GM21526 (cell line): ENCODE data around the gene ADARB2.

Experiments used
- ATAC-seq: cut with Tn5 transposase; IDR thresholded peaks from one replicate; pipeline ENCODE4 v1.9.1; 2021; ENCODE audit warnings: moderate library complexity; ENCODE audit not compliant: unreplicated experiment, low FRiP score

The ADARB2 gene

DNA sequence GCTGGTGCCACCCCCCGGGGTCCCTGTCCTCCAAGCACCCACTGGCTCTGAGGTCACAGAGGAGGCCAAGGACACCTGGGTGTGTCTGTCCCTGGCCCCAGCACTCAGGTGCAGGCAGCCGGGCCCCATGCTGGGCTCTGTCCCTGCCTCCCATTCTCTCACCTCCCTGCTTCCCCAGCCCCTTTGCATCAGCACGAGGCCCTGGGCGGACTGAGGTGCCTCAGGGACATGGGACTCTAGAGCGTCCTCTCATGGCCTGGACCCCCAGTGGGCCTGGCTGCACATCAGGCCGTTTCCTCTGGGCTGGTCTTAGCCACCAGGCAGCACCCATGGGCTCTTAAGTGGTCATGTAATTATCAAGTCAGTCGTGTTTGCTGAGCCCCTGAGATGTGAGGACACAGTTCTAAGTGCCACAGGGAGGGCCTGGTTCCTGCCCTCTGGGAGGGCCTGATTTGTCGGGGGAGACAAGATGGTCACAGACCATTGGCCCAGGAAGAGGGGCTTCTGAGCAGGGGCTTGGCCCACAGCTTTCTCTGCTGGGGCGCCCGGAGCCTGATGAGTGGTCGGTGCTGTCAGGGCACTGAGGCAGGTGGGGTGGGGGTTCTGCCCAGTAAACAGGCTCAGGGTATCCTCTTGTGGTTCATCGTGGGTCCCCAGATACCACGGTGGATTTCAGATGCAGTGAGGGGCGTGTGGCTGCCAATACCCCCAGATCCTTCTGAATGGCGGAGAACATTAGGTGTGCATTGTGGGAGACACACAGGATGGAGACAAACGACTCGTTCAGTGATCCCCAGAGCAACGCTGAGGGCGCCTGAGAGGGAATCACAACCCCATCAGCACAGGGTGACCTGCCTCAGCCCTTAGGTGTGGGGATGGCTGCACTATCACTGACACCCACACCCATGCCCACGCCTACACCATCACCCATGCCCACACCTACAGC is 528.7 kb downstream of the ADARB2 start:
- ATAC-seq: no peak

DNA sequence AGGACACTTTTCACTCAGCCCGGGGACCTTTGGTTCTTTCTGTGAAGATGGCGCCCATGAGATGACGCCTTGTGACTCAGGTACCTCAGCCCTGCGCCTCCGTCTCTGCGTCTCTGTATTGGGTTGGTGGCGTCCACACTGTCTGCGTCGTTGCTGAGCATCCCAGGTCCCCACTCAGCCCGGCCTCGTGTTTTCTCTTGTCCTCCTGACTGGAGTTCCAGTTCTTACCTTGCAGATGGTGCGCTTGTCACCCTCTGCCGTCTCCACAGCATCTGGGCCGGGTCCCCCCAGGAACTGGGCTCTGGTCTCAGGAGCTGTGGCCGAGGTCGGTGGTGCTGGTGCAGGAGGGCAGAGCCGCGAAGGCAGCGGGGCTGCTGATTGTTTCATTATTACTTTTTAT is 530.7 kb downstream of the ADARB2 start:
- ATAC-seq: no peak

DNA sequence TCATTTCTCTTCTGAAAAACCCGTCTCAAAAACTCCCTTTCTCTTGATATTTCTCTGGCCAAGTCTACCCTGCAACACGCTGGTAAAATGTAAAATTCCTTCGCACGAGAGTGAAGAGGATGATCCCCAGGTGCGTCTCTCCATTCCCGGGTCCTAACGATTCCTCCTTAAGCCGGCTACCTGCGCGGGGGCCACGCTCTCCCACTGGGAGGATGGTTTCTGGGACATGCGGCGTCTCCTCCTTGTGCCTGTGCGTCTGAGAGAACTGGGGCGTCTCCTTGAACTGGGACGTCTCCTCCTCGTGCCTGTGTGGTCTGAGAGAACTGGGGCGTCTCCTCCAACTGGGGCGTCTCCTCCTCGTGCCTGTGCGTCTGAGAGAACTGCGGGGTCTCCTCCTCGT is 531.2 kb downstream of the ADARB2 start:
- ATAC-seq: no peak

- ATAC-seq: no peak
Observed at GRCh38 chr10:1205450-1206030, 531.8 kb downstream of the ADARB2 start.

GRCh38 chr10:1204434-1205326 is 532.6 kb downstream of the ADARB2 start:
- ATAC-seq: no peak

DNA sequence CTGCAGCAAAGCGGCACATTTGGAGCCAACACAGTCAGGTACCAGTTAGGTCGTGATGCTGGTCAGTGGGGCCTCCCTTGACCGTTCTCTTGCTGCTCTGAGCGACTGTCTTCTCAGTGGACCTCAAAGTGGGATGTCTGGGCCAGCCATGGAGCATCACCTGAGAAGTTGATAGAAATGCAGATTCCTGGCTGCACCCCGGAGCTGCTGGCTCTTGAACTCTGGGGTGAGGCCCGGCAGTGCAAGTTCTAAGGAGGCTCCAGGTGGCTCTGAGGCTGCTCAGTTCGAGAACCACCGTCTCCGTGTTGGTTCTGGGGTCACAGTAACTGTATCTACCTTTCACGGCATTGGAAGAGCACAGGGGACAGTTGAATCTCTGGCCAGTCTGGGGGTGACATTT is 533.6 kb downstream of the ADARB2 start:
- ATAC-seq: no peak

GRCh38 chr10:1203216-1203615 is 534.1 kb downstream of the ADARB2 start:
- no peak for ATAC-seq

DNA sequence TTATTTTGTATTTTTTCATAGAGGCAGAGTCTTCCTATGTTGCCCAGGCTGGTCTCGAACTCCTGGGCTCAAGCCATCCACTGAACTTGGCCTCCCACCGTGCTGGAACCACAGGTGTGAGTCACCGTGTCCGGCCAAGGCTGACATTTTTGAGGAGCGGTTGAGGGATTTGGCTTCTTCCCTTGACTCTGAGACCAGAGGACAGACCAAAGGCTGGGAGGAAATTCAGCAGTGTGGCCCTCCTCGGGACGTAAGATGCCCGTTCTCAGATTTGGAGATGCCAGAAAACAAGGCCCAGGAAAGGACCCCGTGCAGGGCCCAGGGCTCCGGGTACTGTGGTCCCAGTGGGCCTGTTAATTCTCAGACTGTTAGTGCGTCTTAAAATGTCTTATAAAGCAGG is 535.0 kb downstream of the ADARB2 start:
- ATAC-seq: no peak

GRCh38 chr10:1200866-1201807 is 536.2 kb downstream of the ADARB2 start:
- no peak for ATAC-seq

DNA sequence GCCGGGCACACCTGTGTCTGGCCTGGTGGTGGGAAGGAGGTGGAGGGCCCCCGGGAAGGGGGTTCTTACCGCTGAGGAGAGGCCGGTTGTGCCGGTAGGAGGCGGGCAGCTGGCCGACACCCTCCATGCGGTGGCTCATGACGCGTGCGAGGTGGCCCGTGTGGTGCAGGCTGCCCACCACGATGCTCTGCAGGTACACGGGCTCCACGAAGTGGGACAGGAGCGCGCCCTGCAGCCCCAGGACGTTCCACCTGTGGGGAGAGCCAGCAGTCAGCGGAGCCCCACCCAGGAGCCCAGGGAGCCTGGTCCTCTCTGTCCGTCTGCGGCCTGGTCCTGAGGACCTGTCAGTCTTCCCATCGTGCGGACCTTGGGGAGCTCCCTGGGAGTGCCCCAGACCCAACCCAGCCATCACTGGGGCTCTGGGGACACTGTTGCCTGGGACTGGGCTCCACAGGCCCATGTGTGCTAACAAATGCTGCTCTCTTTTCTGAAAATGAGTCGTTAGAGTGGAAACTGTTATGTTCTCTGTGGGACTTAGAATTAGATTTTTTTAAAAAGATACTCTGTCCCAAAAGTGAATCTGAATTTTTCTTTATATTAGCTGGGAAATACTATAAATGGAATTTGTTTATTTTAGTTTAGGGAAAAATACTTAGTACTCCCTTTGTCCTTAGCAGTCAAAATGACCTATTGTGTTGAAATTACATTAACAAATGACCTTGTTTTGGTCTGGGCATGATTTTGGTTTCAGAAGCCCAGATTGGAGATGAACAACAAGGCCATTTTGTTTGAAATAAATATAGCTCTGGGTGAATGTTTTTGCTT is 537.2 kb downstream of the ADARB2 start:
- ATAC-seq: no peak

- no peak for ATAC-seq
Observed at GRCh38 chr10:1199345-1199673, 538.0 kb downstream of the ADARB2 start.

DNA sequence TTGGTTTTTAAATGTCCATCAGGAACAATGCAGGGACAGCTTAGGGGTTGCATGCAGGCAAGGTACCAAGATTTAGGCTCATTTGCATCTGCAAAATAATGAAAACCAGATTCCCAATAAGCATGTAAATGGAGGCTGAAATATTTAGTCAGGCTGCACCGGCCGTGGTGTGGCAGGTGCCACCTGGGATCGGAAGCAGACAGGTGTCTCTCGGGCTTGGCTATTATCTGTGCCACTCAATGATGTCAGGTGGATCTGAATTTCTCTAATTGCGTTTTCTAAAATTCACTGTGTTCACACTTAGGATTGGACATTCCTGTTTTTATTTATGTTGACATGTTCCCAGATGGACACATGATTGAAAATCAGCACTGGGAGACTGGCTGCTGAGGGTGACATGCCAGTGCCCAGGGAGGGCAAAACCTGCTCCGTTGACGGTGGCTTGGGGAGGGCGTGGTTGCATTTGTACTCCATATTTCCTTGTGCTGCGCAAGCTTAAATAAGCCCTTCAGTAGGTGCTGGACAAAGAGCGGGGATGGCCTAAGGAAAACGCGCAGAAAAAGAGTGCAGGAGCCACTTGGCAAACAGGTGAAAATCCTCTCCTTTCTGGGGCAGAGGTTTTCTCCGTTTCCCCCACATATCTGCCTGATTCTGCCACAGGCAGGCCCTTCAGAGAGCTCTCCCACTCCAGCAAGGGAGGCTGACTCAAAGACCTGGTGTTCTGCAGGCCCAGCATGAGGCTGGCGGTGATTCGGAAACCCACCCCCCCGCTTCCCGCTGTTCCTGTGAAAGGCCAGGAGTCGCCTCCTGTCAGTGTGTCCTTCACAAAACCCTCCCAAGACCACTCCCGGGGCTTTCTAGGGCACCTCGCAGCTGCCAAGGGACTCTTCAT is 538.6 kb downstream of the ADARB2 start:
- no peak for ATAC-seq

GRCh38 chr10:1197384-1197783 is 539.9 kb downstream of the ADARB2 start:
- no peak for ATAC-seq

GRCh38 chr10:1196656-1197055 is 540.7 kb downstream of the ADARB2 start:
- ATAC-seq: no peak

DNA sequence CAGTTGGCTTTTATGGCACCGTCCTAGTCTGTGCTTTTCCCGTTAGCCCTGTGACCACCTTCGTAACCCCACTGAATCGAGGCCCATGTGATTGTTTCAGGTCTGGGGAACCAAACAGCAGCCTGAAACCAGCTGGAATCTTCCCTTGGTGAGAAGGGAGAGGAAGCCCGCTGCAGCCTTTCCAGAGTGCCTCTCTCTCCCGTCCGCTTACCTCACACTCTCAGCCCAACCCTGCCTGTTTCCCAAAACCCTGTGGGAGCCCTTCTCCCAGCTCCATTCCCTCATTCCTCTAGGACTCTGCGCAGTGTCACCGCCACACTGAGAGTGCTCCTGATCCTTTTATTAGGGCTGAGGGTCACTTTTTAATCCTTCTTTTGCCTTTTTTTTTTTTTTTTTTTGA is 541.5 kb downstream of the ADARB2 start:
- ATAC-seq: no peak

DNA sequence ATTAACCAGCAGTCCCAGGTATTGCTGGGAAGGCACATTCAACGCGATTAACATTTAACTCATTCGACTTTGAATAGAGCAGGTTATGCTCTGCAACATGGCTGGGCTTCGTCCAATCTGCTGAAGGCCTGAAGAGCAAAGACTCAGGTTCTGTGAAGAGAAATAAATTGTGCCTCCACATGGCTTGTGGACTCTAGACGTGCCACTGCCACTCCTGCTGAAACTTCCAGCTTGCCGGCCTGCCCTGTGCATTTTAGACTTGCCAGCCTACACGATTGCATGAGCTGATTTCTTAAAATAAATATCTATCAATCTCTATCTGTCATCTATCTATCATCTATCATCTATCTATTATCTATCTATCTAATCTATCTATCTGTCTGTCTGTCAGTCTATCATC is 543.2 kb downstream of the ADARB2 start:
- ATAC-seq: no peak

DNA sequence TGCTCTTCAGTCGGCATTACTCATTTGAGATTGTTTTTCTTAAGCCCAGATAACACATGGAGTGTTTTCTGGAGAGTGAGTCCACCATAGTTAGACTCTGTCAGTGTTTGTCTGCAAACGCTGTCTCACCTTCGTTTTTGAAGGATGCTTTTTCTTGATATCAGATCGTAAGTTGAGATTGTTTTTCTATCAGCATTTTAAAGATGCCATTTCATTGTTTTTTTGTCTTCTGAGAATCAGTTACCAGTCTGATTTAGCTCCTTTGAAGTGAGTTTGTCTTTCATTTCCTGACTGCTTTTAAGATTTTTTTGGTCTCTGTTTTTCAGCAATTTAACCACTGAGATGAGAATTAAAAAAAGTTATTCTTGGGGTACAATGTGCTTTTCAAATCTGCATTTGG is 543.8 kb downstream of the ADARB2 start:
- no peak for ATAC-seq

DNA sequence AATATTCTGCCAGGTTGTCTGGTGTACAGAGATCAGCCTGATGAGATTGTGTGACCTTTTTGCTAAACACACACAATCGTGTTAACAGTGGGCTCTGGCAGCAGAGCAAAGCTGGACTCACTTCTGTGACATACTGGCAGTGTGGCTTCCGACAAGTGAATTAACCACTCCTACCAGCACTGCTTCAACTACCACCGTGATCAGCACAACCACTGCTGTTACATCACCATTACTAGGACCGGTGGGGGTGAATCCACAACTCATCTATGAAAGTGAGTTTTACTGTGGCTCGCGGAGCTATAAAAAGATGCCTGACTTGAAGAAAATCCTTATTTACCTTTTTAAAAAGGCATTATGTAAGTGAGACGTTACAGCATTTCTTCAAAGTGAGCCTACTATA is 545.6 kb downstream of the ADARB2 start:
- no peak for ATAC-seq
